Smooth muscle cell (in vitro differentiated cells): ENCODE data around the gene IKBKE. TPM values are rescaled to one million over a fixed set of nuclear protein-coding genes. Genes with fewer than 3 reads are reported as not detected.

ENCODE experiments used
- DNase-seq: peaks from one replicate; lab custom pipeline; 2025; ENCODE audit not compliant: unreplicated experiment; lab: John Stamatoyannopoulos, UW
- H2AFZ ChIP-seq: fragments of 200-600 bp; sonication (generic); 2 replicates; pipeline ENCODE4 v1.6.0; 2016; ENCODE audit warnings: antibody characterized with exemption, low read depth, mild to moderate bottlenecking
- H3F3A ChIP-seq: fragments of 200-600 bp; sonication (generic); 2 replicates; pipeline ENCODE4 v1.6.0; 2017; ENCODE audit warnings: antibody characterized with exemption, low read depth
- H3K27ac ChIP-seq: fragments of 200-600 bp; sonication (generic); 2 replicates; pipeline ENCODE4 v1.5.1; 2016; ENCODE audit warnings: low read depth, mild to moderate bottlenecking
- H3K27me3 ChIP-seq: fragments of 200-600 bp; sonication (generic); 2 replicates; pipeline ENCODE4 v1.6.1; 2016; ENCODE audit warnings: low read depth, mild to moderate bottlenecking
- H3K36me3 ChIP-seq: fragments of 200-600 bp; sonication (generic); 2 replicates; pipeline ENCODE4 v1.5.1; 2016; ENCODE audit warnings: low read depth
- H3K4me1 ChIP-seq: fragments of 200-600 bp; sonication (generic); 2 replicates; pipeline ENCODE4 v1.5.1; 2016; ENCODE audit warnings: low read depth
- H3K4me2 ChIP-seq: fragments of 200-600 bp; sonication (generic); 2 replicates; pipeline ENCODE4 v1.6.0; 2016; ENCODE audit warnings: mild to moderate bottlenecking
- H3K4me3 ChIP-seq: fragments of 200-600 bp; sonication (generic); 2 replicates; pipeline ENCODE4 v1.5.1; 2016; ENCODE audit warnings: mild to moderate bottlenecking
- H3K79me2 ChIP-seq: fragments of 200-600 bp; sonication (generic); 2 replicates; pipeline ENCODE4 v1.6.0; 2016; ENCODE audit warnings: low read depth, mild to moderate bottlenecking
- H3K9ac ChIP-seq: fragments of 200-600 bp; sonication (generic); 2 replicates; pipeline ENCODE4 v1.6.0; 2016; ENCODE audit warnings: low read depth
- H3K9me3 ChIP-seq: fragments of 200-600 bp; sonication (generic); replicated peaks from 2 replicates; pipeline ENCODE4 v1.5.1; 2016; ENCODE audit warnings: low read depth
- H4K20me1 ChIP-seq: fragments of 200-600 bp; sonication (generic); 2 replicates; pipeline ENCODE4 v1.6.0; 2016; ENCODE audit warnings: low read depth
- CTCF ChIP-seq: fragments of 200-600 bp; sonication (generic); IDR thresholded peaks from 2 replicates; pipeline ENCODE4 v1.5.1; 2017; ENCODE audit warnings: borderline replicate concordance, mild to moderate bottlenecking, antibody characterized with exemption; ENCODE audit not compliant: insufficient read depth, poor library complexity, severe bottlenecking
- WGBS: methylation state at CpG from one replicate; pipeline ENCODE4 v1.1.7; 2016; ENCODE audit warnings: low lambda C conversion rate; 5-methylcytosine and 5-hydroxymethylcytosine counted together
- polyA plus RNA-seq: library from polyadenylated mRNA; unstranded; fragments of >200 nt; fragmentation: Nextera tagmentation; extraction: Ambion mirVana; gene quantifications from 2 replicates; pipeline ENCODE4 v1.2.1, GENCODE V29; 2016
- total RNA-seq: library from RNA; depleted of rRNA; stranded (reverse); fragments of >200 nt; gene quantifications from 2 replicates; pipeline ENCODE4 v1.2.3, GENCODE V29; 2014

Gene IKBKE
- total and polyA plus RNA-seq, 2 experiments from 2014 or later: 4.0 to 9.7 TPM

GRCh38 chr1:206456577-206457370, 13.5 kb upstream of the IKBKE start:
- Histone ChIP-seq H2AFZ (no peak overlapping the region), H3K36me3 (no peaks in the 10 kb centered on the region), H3K9ac (no peak overlapping the region), H3F3A (no peaks in the 10 kb centered on the region), H3K4me3 (no peak overlapping the region), H3K79me2 (no peaks in the 10 kb centered on the region), H3K9me3 (no peaks in the 10 kb centered on the region), H3K27ac (peak overlapping the region; percentile 44), H3K27me3 (no peaks in the 10 kb centered on the region), H3K4me2 (peak overlapping the region; percentile 22), H4K20me1 (no peaks in the 10 kb centered on the region), H3K4me1 (peaks cover 23% of the 10 kb centered on the region)
- 72% methylated on average over 11 of the region's 11 CpGs for WGBS
- no peak for DNase-seq
- no peak for TF ChIP-seq CTCF

DNA sequence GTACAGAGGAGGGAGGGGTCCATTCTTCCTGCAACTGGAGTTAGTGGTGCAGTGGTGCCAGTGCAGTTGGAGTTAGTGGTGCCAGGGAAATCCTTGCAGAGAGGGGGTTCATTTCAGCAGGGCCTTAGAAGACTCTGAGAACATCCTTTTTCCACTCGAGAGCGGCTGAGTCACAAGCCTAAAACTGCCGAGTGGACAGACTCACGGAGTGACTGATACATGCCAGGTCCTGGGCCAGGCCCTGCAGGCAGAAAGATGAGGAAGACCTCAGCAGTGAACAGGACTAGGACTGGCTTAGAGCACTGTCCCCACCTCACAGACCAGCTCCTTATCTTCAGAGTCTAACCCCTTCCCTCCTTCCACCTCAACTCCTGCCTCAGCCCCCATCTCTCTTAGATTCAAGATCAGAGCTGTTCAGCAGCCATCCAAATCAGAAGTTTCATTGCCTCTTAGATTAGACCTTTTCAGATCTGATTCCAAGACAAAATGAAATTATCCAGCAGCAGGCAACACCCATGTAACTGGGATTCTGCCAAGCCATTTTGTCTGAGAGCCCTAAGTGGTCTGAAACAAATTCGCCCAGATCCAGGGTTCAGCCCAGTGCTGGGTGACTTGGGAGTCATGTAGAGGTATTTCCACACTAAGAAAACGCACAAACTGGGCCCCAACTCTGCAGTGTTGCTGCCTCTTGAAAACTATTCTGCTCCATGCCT, 12.7 kb upstream of the IKBKE start:
- Histone ChIP-seq H3K9me3 (no peaks in the 10 kb centered on the region), H3K79me2 (no peaks in the 10 kb centered on the region), H3K4me1 (peaks cover 23% of the 10 kb centered on the region), H2AFZ (no peak overlapping the region), H3F3A (no peaks in the 10 kb centered on the region), H3K4me2 (peak overlapping the region; percentile 22), H3K36me3 (no peaks in the 10 kb centered on the region), H3K27ac (peak overlapping the region; percentile 44), H3K4me3 (no peak overlapping the region), H3K27me3 (no peaks in the 10 kb centered on the region), H4K20me1 (no peaks in the 10 kb centered on the region), H3K9ac (no peak overlapping the region)
- TF ChIP-seq CTCF: no peak
- no peak for DNase-seq
- 37% methylated on average over 6 of the region's 6 CpGs for WGBS

DNA sequence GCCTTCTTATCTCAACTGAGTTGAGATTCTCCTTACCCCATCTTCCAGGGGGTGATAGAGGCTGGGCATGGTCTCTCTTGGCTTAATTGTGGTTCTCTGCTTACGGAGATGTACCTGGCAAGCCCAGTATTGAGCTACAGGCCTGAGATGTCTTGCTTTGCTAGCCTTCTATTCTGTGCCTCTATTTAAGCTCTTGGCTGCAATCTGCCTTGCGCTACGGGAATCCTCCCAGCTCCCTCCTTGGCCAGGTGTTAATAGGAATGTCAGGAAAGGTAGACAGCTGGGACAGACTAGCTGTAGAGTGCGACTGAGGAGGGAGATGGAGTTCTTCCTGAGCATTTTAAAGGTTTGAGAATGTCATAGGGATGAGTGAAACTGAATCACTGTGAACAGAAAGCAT, 10.6 kb upstream of the IKBKE start:
- TF ChIP-seq CTCF: no peak
- H2AFZ ChIP-seq: no peak overlapping the region
- H3K9ac ChIP-seq: no peak overlapping the region
- H3K4me3 ChIP-seq: no peak overlapping the region
- H3F3A ChIP-seq: no peaks in the 10 kb centered on the region
- no peak overlapping the region for H3K4me2 ChIP-seq
- no peak for DNase-seq
- H3K9me3 ChIP-seq: no peaks in the 10 kb centered on the region
- 96% methylated on average over 4 of the region's 4 CpGs for WGBS
- no peaks in the 10 kb centered on the region for H3K27me3 ChIP-seq
- H3K79me2 ChIP-seq: no peaks in the 10 kb centered on the region
- H3K36me3 ChIP-seq: no peaks in the 10 kb centered on the region
- H4K20me1 ChIP-seq: no peaks in the 10 kb centered on the region
- peaks cover 26% of the 10 kb centered on the region for H3K4me1 ChIP-seq
- H3K27ac ChIP-seq: no peak overlapping the region
